ENCODE data around the gene NEXN. TPM values are rescaled to one million over a fixed set of nuclear protein-coding genes. Genes with fewer than 3 reads are reported as not detected.

Gene NEXN
- total RNA-seq, 6 experiments from 2014 or later = 0.42 to 3.9 (median 1.9) TPM

DNA sequence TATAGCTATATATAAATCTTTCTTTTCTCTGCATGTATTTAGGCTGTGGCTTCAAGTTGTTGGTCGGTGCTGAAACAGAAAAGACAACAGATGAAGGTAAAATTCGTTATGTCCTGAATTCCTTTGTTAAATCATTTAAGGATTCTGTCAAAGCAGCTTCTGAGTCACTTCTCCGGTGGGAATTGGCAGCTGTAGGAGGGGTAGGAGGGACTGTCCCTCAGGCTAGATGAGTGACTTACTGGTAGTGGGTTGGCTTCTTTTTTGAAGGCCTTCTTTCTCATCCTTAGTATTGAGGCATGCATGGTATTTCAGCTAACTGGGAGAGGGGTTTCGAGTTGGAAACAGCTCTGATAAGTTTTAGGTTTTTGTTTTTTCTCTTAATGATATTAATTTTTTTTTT, 22.1 kb upstream of the NEXN start:
- DNase-seq = no peak
- Histone ChIP-seq H3K36me3 (peaks cover 0 to 23% (median 5%) of the 10 kb centered on the region in 4 donors), H3K27ac (no peak overlapping the region), H3K27me3 (no peaks in the 10 kb centered on the region), H3K4me1 (no peaks in the 10 kb centered on the region), H3K4me3 (no peak overlapping the region), H3K9me3 (no peaks in the 10 kb centered on the region)
- TF ChIP-seq, protein P1, sequence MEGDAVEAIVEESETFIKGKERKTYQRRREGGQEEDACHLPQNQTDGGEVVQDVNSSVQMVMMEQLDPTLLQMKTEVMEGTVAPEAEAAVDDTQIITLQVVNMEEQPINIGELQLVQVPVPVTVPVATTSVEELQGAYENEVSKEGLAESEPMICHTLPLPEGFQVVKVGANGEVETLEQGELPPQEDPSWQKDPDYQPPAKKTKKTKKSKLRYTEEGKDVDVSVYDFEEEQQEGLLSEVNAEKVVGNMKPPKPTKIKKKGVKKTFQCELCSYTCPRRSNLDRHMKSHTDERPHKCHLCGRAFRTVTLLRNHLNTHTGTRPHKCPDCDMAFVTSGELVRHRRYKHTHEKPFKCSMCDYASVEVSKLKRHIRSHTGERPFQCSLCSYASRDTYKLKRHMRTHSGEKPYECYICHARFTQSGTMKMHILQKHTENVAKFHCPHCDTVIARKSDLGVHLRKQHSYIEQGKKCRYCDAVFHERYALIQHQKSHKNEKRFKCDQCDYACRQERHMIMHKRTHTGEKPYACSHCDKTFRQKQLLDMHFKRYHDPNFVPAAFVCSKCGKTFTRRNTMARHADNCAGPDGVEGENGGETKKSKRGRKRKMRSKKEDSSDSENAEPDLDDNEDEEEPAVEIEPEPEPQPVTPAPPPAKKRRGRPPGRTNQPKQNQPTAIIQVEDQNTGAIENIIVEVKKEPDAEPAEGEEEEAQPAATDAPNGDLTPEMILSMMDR (IDR thresholded peaks at IDR 0.05) = no peak
- TF ChIP-seq POLR2A (IDR thresholded peaks at IDR 0.05) = no peak
- 82% methylated on average over 4 of the region's 4 CpGs for WGBS (ENCODE audit: insufficient coverage, low coverage, low lambda C conversion rate, missing lambda C conversion rate)
- ATAC-seq = no peak
- intact Hi-C loops (cut with DNase I) = no loop called here

GRCh38 chr1:77872645-77873044, 15.8 kb upstream of the NEXN start:
- intact Hi-C loops (cut with DNase I) = no loop called here
- TF ChIP-seq, protein P1 (IDR thresholded peaks at IDR 0.05) = no peak
- no peak for TF ChIP-seq POLR2A (IDR thresholded peaks at IDR 0.05)
- WGBS (ENCODE audit: insufficient coverage, low coverage, low lambda C conversion rate, missing lambda C conversion rate) = 100% methylated on average over 1 of the region's 1 CpG
- H3K27me3 ChIP-seq = no peaks in the 10 kb centered on the region
- no peaks in the 10 kb centered on the region for H3K4me1 ChIP-seq
- no peaks in the 10 kb centered on the region for H3K36me3 ChIP-seq
- ATAC-seq (no peak), DNase-seq (no peak)
- no peaks in the 10 kb centered on the region for H3K9me3 ChIP-seq
- no peak overlapping the region for H3K27ac ChIP-seq
- no peak overlapping the region for H3K4me3 ChIP-seq

GRCh38 chr1:77873461-77873860, 15.0 kb upstream of the NEXN start:
- H3K4me1 ChIP-seq = no peaks in the 10 kb centered on the region
- no peaks in the 10 kb centered on the region for H3K36me3 ChIP-seq
- intact Hi-C loops (cut with DNase I) = no loop called here
- H3K9me3 ChIP-seq = no peaks in the 10 kb centered on the region
- DNase-seq (no peak), ATAC-seq (no peak)
- no peaks in the 10 kb centered on the region for H3K27me3 ChIP-seq
- H3K27ac ChIP-seq = no peak overlapping the region
- 100% methylated on average over 1 of the region's 1 CpG for WGBS (ENCODE audit: insufficient coverage, low coverage, low lambda C conversion rate, missing lambda C conversion rate)
- no peak overlapping the region for H3K4me3 ChIP-seq
- TF ChIP-seq, protein P1 (IDR thresholded peaks at IDR 0.05) = no peak
- no peak for TF ChIP-seq POLR2A (IDR thresholded peaks at IDR 0.05)

DNA sequence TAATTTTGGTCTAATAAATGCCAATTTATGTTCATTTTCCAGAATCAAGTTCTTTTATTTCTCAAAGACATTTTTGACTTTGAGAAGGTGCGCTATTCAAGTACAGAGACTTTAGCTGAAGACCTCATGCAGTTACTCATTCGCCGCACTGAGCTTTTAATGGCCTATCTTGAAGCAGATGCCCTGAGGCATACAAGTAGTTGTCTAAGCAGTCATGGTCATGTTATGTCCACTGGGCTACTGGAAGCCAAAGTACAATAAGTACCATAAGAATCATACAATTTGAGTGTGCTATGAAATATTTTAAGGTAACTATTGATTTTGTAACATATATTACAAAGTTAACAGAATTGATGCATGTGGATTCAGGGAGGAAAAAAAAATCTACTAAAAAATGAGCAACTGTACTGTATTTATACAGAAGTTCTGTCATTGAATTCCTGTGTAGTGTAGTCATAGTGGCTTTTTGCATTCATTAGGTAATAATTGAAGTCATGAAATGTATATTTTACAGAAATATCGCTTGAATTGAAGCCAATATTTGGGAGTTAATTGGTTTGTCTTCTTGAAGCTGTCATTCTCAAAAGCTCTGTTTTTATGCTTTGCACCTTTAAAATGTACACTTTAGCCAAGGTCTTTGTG, 13.5 kb upstream of the NEXN start:
- Histone ChIP-seq H3K27ac (no peak overlapping the region), H3K4me3 (no peak overlapping the region), H3K9me3 (no peaks in the 10 kb centered on the region), H3K36me3 (no peaks in the 10 kb centered on the region), H3K27me3 (no peaks in the 10 kb centered on the region), H3K4me1 (no peaks in the 10 kb centered on the region)
- no peak for TF ChIP-seq POLR2A (IDR thresholded peaks at IDR 0.05)
- TF ChIP-seq, protein P1 (IDR thresholded peaks at IDR 0.05) = no peak
- ATAC-seq = no peak
- no peak for DNase-seq
- 99% methylated on average over 4 of the region's 4 CpGs for WGBS (ENCODE audit: insufficient coverage, low coverage, low lambda C conversion rate, missing lambda C conversion rate)
- intact Hi-C loops (cut with DNase I) = no loop called here

Data from right lobe of liver (tissue), 6 donors.